ENCODE results near the gene ABCB1.

The ABCB1 gene

DNA sequence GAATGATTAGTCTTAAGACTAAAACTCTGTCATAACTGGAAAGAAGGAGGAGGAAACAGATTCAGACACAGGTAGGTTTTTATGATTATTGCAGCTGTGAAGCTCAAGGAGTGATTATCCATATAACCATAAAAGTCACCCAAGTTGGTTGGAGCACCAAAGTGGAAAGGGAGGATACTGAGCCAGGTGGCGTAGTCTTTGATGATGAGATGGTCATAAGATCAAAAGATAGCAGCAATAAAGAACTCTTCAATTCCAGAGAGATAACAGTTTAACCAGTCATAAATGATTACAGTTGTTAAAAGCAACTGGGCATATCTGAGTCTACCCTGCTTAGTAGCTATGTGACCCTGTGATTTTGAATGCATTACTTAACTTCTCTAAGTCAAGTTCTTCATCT is 8.4 kb downstream of the ABCB1 start:
- H3K36me3 ChIP-seq (ENCODE audit: control insufficient read depth, insufficient read depth, low read length): no peaks in the 10 kb centered on the region
- no peak overlapping the region for H3K4me3 ChIP-seq (replicated peaks; ENCODE audit: low read depth, low read length)
- TF ChIP-seq, protein P1, sequence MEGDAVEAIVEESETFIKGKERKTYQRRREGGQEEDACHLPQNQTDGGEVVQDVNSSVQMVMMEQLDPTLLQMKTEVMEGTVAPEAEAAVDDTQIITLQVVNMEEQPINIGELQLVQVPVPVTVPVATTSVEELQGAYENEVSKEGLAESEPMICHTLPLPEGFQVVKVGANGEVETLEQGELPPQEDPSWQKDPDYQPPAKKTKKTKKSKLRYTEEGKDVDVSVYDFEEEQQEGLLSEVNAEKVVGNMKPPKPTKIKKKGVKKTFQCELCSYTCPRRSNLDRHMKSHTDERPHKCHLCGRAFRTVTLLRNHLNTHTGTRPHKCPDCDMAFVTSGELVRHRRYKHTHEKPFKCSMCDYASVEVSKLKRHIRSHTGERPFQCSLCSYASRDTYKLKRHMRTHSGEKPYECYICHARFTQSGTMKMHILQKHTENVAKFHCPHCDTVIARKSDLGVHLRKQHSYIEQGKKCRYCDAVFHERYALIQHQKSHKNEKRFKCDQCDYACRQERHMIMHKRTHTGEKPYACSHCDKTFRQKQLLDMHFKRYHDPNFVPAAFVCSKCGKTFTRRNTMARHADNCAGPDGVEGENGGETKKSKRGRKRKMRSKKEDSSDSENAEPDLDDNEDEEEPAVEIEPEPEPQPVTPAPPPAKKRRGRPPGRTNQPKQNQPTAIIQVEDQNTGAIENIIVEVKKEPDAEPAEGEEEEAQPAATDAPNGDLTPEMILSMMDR (IDR thresholded peaks at IDR 0.05; ENCODE audit: insufficient read depth, low read length, poor library complexity, severe bottlenecking): no peak
- no peak for DNase-seq (ENCODE audit: extremely low read depth, insufficient read length)
- no peaks in the 10 kb centered on the region; the same call in 1 of the 2 replicates for H3K27me3 ChIP-seq (replicated peaks; ENCODE audit: control insufficient read depth, insufficient read depth, low read length)

DNA sequence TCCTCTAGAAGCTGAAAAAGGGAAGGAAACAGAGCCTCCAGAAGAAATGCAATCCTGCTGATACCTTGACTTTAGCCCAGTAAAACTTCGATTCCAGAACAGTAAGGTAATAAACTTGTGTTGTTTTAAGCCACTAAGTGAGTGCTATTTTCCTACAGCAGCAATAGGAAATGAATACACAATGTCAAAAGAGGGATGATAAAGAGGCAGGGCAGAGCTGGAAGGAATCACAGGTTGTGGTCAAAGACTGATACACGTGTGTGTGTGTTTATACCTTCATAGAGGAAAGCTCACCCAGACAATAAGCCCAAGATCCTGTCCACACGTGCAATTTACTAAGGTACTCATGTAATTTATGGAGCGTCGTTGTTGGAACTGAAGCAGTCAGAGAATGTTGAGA is 9.5 kb downstream of the ABCB1 start:
- Histone ChIP-seq H3K4me3 (replicated peaks; ENCODE audit: low read depth, low read length) (no peak overlapping the region), H3K27me3 (replicated peaks; ENCODE audit: control insufficient read depth, insufficient read depth, low read length) (no peaks in the 10 kb centered on the region), H3K36me3 (ENCODE audit: control insufficient read depth, insufficient read depth, low read length) (no peaks in the 10 kb centered on the region)
- TF ChIP-seq, protein P1 (IDR thresholded peaks at IDR 0.05; ENCODE audit: insufficient read depth, low read length, poor library complexity, severe bottlenecking): no peak
- no peak for DNase-seq (ENCODE audit: extremely low read depth, insufficient read length)

DNA sequence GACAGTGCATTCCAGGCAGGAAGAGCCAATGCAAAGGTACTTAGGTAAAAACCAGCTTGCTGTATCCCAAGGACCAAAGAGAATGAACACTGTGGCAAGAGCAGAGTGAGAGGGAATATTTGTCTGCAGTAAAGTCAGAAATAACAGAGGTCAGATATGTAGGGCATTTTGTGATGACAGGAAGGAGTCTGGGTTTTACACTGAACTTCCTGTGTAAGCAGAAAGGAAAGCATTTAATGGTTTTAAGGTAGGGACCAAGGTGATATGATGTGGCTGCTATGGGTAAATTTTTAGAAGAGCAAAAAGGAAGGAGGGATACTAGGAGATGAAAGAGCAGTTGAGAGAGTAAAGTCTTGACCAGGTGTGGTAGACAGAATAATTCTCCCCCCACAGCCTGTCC is 10.1 kb downstream of the ABCB1 start:
- no peaks in the 10 kb centered on the region for H3K36me3 ChIP-seq (ENCODE audit: control insufficient read depth, insufficient read depth, low read length)
- TF ChIP-seq, protein P1 (IDR thresholded peaks at IDR 0.05; ENCODE audit: insufficient read depth, low read length, poor library complexity, severe bottlenecking): no peak
- no peak for DNase-seq (ENCODE audit: extremely low read depth, insufficient read length)

DNA sequence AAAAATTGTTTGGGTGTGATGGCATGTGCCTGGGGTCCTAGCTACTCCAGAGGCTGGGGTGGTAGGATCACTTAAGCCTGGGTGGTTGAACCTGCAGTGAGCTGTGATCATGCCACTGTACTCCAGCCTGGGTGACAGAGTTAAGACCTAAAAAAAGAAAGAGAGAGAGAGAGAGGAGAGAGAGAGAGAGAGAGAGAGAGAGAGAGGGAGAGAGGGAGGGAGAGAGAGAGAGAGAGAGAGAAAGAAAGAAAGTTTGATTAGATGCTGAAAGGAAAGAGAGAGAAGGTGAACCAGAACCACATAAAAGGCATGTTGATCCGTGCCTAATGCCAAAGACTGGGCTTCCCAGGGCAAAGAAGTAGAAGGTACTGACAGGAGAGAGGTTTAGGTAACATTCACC is 11.1 kb downstream of the ABCB1 start:
- H3K4me3 ChIP-seq (replicated peaks; ENCODE audit: low read depth, low read length): no peak overlapping the region
- TF ChIP-seq, protein P1 (IDR thresholded peaks at IDR 0.05; ENCODE audit: insufficient read depth, low read length, poor library complexity, severe bottlenecking): no peak
- H3K27me3 ChIP-seq (replicated peaks; ENCODE audit: control insufficient read depth, insufficient read depth, low read length): no peaks in the 10 kb centered on the region
- no peaks in the 10 kb centered on the region for H3K36me3 ChIP-seq (ENCODE audit: control insufficient read depth, insufficient read depth, low read length)
- no peak for DNase-seq (ENCODE audit: extremely low read depth, insufficient read length)

More for the DNA sequence above, 10.1 kb downstream of the ABCB1 start:
- no peaks in the 10 kb centered on the region for H3K27me3 ChIP-seq (replicated peaks; ENCODE audit: control insufficient read depth, insufficient read depth, low read length)
- H3K4me3 ChIP-seq (replicated peaks; ENCODE audit: low read depth, low read length): no peak overlapping the region

DNA sequence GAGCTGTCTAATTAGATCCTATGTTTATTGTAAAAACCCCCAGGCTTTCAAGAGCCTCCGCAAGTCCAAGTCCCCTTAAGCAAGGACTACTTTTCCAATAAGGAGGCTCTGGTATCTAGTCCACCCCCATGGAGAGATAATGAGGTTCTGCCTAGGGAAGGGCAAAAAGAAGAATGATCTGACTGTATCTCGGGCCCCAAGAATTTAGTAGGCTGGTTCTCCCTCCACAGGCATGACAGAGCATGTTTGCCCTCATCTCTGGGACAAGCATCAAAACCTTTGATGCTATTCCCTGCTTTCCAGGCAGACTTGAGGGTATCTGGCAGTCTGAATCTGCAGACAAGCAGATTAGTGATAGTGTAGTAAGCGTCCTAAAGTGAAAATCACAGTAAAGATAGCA is 19.0 kb downstream of the ABCB1 start:
- H3K36me3 ChIP-seq (ENCODE audit: control insufficient read depth, insufficient read depth, low read length): no peaks in the 10 kb centered on the region
- no peaks in the 10 kb centered on the region for H3K27me3 ChIP-seq (replicated peaks; ENCODE audit: control insufficient read depth, insufficient read depth, low read length)
- TF ChIP-seq, protein P1 (IDR thresholded peaks at IDR 0.05; ENCODE audit: insufficient read depth, low read length, poor library complexity, severe bottlenecking): no peak
- no peak overlapping the region for H3K4me3 ChIP-seq (replicated peaks; ENCODE audit: low read depth, low read length)
- DNase-seq (ENCODE audit: extremely low read depth, insufficient read length): no peak

DNA sequence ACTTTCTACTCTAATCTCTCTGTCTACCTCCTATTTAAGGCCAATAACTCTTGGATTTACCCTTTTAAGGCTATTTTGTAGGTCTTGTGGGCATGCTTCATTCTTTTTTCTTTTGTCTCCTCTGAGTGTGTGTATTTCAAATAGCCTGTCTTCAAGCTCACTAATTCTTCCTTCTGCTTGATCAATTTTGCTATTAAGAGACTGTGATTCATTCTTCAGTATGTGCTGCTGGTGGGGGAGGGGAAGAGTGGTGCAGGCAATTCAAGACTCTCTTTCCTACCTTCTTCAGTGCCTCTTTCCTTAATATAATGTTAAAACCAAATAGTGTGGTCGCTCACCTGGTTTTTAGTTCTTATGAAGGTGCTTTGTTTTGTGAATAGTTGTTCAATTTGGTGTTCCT is 20.0 kb downstream of the ABCB1 start:
- H3K27me3 ChIP-seq (replicated peaks; ENCODE audit: control insufficient read depth, insufficient read depth, low read length): no peaks in the 10 kb centered on the region
- no peak overlapping the region for H3K4me3 ChIP-seq (replicated peaks; ENCODE audit: low read depth, low read length)
- TF ChIP-seq, protein P1 (IDR thresholded peaks at IDR 0.05; ENCODE audit: insufficient read depth, low read length, poor library complexity, severe bottlenecking): no peak
- no peak for DNase-seq (ENCODE audit: extremely low read depth, insufficient read length)
- H3K36me3 ChIP-seq (ENCODE audit: control insufficient read depth, insufficient read depth, low read length): no peaks in the 10 kb centered on the region
